K562 (cell line): Measurements from ENCODE around the gene TMEM92. TPM values are rescaled to one million over a fixed set of nuclear protein-coding genes. Genes with fewer than 3 reads are reported as not detected.

Experiments used
- ATAC-seq: fragments of 200-7000 bp; cut with Tn5 transposase; 3 replicates; pipeline ENCODE4 v1.9.1; 2020; ENCODE audit warnings: moderate library complexity
- BruUV-seq: library from RNA; stranded (reverse); fragments of 400-500 nt; replicated peaks from 2 replicates; lab custom pipeline; 2021; lab: Mats Ljungman, UMichigan
- CTCF ChIA-PET: fragments of 300-600 bp; formaldehyde crosslinking; extraction: SDS; loops from one replicate; lab custom pipeline; 2021; ENCODE audit warnings: low intra/inter-chr PET ratio; lab: Yijun Ruan, JAX
- POLR2A ChIA-PET: fragments of 300-600, 350-650 bp; sonication (Branson Sonifier 250); formaldehyde crosslinking; extraction: SDS; loops from one replicate; lab custom pipeline; 2021; ENCODE audit warnings: antibody characterized with exemption, inconsistent platforms; lab: Yijun Ruan, JAX
- DNase-seq, 4 experiments: peaks; one replicate each; pipeline versions ENCODE4 v3.0.0 to v3.0.0-alpha.2; 2011 to 2018; ENCODE audit warnings: low spot score in 3 of 4, mixed read lengths in 3 of 4; ENCODE audit errors: extremely low read depth in 1 of 4
- FAIRE-seq: peaks from 2 replicates; lab custom pipeline; 2011; peaks lifted over from hg19 to GRCh38; lab: Jason Lieb, UNC
- H2AFZ ChIP-seq: 2 replicates; pipeline ENCODE4 v1.6.0; 2011; ENCODE audit warnings: low read depth, low read length, control low read depth, inconsistent platforms
- H3K27ac ChIP-seq: fragments of 200-600 bp; 3 replicates; pipeline ENCODE4 v1.8.0; 2011; ENCODE audit warnings: low read depth, mild to moderate bottlenecking, control low read depth, inconsistent platforms, low read length, moderate library complexity, mixed read lengths; ENCODE audit errors: extremely low read depth
- H3K27me3 ChIP-seq, 2 experiments: fragments of 300-600 bp in 1 of 2; 2 replicates in 1 of 2; 3 replicates in 1 of 2; pipeline versions ENCODE4 v1.6.0 to v1.8.0; 2011; ENCODE audit warnings: inconsistent platforms in 2 of 2, low read length in 2 of 2, mild to moderate bottlenecking in 1 of 2, mixed read lengths in 1 of 2, moderate library complexity in 1 of 2; ENCODE audit not compliant: control insufficient read depth in 2 of 2, insufficient read depth in 2 of 2
- H3K36me3 ChIP-seq: fragments of 300-600 bp; 3 replicates; pipeline ENCODE4 v1.8.0; 2011; ENCODE audit warnings: mild to moderate bottlenecking, low read length, inconsistent platforms; ENCODE audit not compliant: control insufficient read depth, insufficient read depth
- H3K4me1 ChIP-seq, 2 experiments: fragments of 200-600 bp in 1 of 2; replicated peaks in 1 of 2; 2 replicates in 1 of 2; 3 replicates in 1 of 2; pipeline versions ENCODE4 v1.5.1 to v1.8.0; 2011; ENCODE audit warnings: inconsistent platforms in 2 of 2, low read length in 2 of 2, mild to moderate bottlenecking in 1 of 2, mixed read lengths in 1 of 2, moderate library complexity in 1 of 2; ENCODE audit not compliant: control insufficient read depth in 2 of 2, insufficient read depth in 2 of 2
- H3K4me2 ChIP-seq: 2 replicates; pipeline ENCODE4 v1.6.1; 2011; ENCODE audit warnings: low read length, control low read depth, inconsistent platforms, mixed read lengths; ENCODE audit not compliant: insufficient read depth
- H3K4me3 ChIP-seq: fragments of 200-600 bp; sonication (generic), shearing (Covaris generic); 2 replicates; pipeline ENCODE4 v1.5.1; 2016; ENCODE audit warnings: control low read depth, inconsistent platforms
- H3K79me2 ChIP-seq: fragments of 200-600 bp; 3 replicates; pipeline ENCODE4 v1.8.0; 2011; ENCODE audit warnings: low read length, inconsistent platforms; ENCODE audit not compliant: control insufficient read depth, insufficient read depth
- H3K9ac ChIP-seq, 2 experiments: 2 replicates each; pipeline versions ENCODE4 v1.6.0 to v1.6.1; 2011; ENCODE audit warnings: low read depth in 2 of 2, low read length in 2 of 2, control low read depth in 1 of 2, inconsistent platforms in 1 of 2, mild to moderate bottlenecking in 1 of 2, mixed read lengths in 1 of 2; ENCODE audit not compliant: insufficient read depth in 1 of 2
- H3K9me1 ChIP-seq: one replicate; pipeline ENCODE4 v1.6.0; 2011; ENCODE audit warnings: inconsistent platforms, mild to moderate bottlenecking, low read length, moderate library complexity; ENCODE audit not compliant: control insufficient read depth, insufficient read depth
- H3K9me3 ChIP-seq: replicated peaks from 2 replicates; pipeline ENCODE4 v1.5.1; 2011; ENCODE audit warnings: low read depth, low read length, inconsistent platforms; ENCODE audit not compliant: control insufficient read depth, insufficient read depth
- H4K20me1 ChIP-seq: replicated peaks from 2 replicates; pipeline ENCODE4 v1.6.1; 2011; ENCODE audit warnings: low read length, inconsistent platforms, mixed read lengths; ENCODE audit not compliant: control insufficient read depth, insufficient read depth
- BMI1 ChIP-seq: fragments of 150-350 bp; IDR thresholded peaks from 2 replicates; pipeline ENCODE4 v1.6.1; 2014; ENCODE audit warnings: low read length
- CEBPG ChIP-seq, 3 experiments: fragments of 200-800 bp in 1 of 3; sonication (Bioruptor generic) in 1 of 3; sonication (generic) in 1 of 3; formaldehyde crosslinking in 1 of 3; IDR thresholded peaks in 2 of 3; conservative IDR thresholded peaks in 1 of 3; 2 replicates each; pipeline versions ENCODE4 v1.6.1 to v1.8.0; 2016 to 2022; ENCODE audit warnings: missing compliant biosample characterization in 2 of 3, missing genetic modification characterization in 2 of 3, mild to moderate bottlenecking in 1 of 3, missing genetic modification reagents in 1 of 3
- CTBP1 ChIP-seq: fragments of 450-650 bp; IDR thresholded peaks from 2 replicates; pipeline ENCODE4 v1.6.1; 2016; ENCODE audit warnings: borderline replicate concordance
- KHSRP ChIP-seq: fragments of 450-650 bp; IDR thresholded peaks from 2 replicates; pipeline ENCODE4 v1.6.1; 2017
- ZFP36 ChIP-seq: fragments of 150-350 bp; IDR thresholded peaks from 2 replicates; pipeline ENCODE4 v1.6.1; 2018; ENCODE audit warnings: low read length, low read depth; ENCODE audit not compliant: partially characterized antibody
- ZNF766 ChIP-seq: fragments of 200-800 bp; sonication (Bioruptor generic); conservative IDR thresholded peaks from 2 replicates; pipeline ENCODE4 v1.6.1; 2016; ENCODE audit warnings: missing genetic modification characterization, missing compliant biosample characterization
- ZNF785 ChIP-seq: fragments of 250-450 bp; sonication (Bioruptor Pico); IDR thresholded peaks from 2 replicates; pipeline ENCODE4 v1.4.0; 2020; ENCODE audit warnings: mild to moderate bottlenecking
- WGBS: fragments of 100-300 bp; shearing (Covaris generic); methylation state at CpG from one replicate; pipeline ENCODE4 v1.1.6; 2016; ENCODE audit warnings: low coverage, mixed read lengths; ENCODE audit not compliant: insufficient coverage; ENCODE audit errors: missing lambda C conversion rate; 5-methylcytosine and 5-hydroxymethylcytosine counted together
- in situ Hi-C: fragments of 300-500 bp; cut with MboI; formaldehyde crosslinking; loops from 4 replicates; pipeline ENCODE4 v1.15.0; 2018; ENCODE audit warnings: inconsistent platforms, mixed read lengths
- intact Hi-C: fragments of 100-400 bp; cut with micrococcal nuclease; formaldehyde crosslinking; loops from 2 replicates; pipeline ENCODE4 v1.14.2; 2022
- polyA plus RNA-seq, 8 experiments: library from polyadenylated mRNA; depleted of rRNA in 4 of 8; stranded (reverse) in 5 of 8; unstranded in 3 of 8; fragments of >200 nt; fragmentation: Nextera tagmentation in 2 of 8; fragmentation: Illumina TruSeq in 1 of 8; extraction: Ambion mirVana in 2 of 8; extraction: Trizol in 1 of 8; gene quantifications; 2 replicates each; pipeline versions ENCODE4 v1.2.1 to v1.2.3, GENCODE V29; 2011 to 2014; ENCODE audit warnings: inconsistent platforms in 1 of 8, missing spikeins in 1 of 8
- total RNA-seq, 7 experiments: library from RNA; depleted of rRNA in 6 of 7; stranded (reverse); fragments of >200 nt in 6 of 7; fragmentation: Illumina TruSeq in 2 of 7; extraction: Trizol in 2 of 7; gene quantifications; 2 replicates each; pipeline versions ENCODE4 v1.2.1 to v1.2.3, GENCODE V29; 2011 to 2021; ENCODE audit warnings: low replicate concordance in 1 of 7
- TF ChIP-seq, protein P1 (sequence below): fragments of 250-450 bp; sonication (Bioruptor Pico); IDR thresholded peaks from 2 replicates; pipeline ENCODE4 v1.5.0; 2021; ENCODE audit warnings: mild to moderate bottlenecking, borderline replicate concordance
- TF ChIP-seq, protein P2 (sequence below): fragments of 250-450 bp; sonication (Bioruptor Pico); IDR thresholded peaks from 2 replicates; pipeline ENCODE4 v1.4.0; 2020; ENCODE audit warnings: mild to moderate bottlenecking, moderate library complexity

Gene TMEM92
- total and polyA plus RNA-seq, 9 of the 15 experiments (the other 6 are each of a cell fraction or from before 2014, with no cell fraction given), result 0.14 to 2.1 (median 0.40) TPM

GRCh38 chr17:50238601-50239280 is 35.5 kb upstream of the TMEM92 start:
- no peak overlapping the region for H3K27ac ChIP-seq
- H3K9me1 ChIP-seq, result no peaks in the 10 kb centered on the region
- POLR2A ChIA-PET, result interaction anchor here (0.7 to 1.4 kb wide), 3 partner anchors 13 to 40 kb away, joined by 3 read pairs; no protein-coding TSS in a partner anchor
- H3K9ac ChIP-seq, result no peak overlapping the region
- in situ Hi-C loops (no loop called here), intact Hi-C loops (no loop called here)
- CTCF ChIA-PET, result no interaction called here
- H3K36me3 ChIP-seq, result no peaks in the 10 kb centered on the region
- H3K4me3 ChIP-seq, result no peak overlapping the region
- no peaks in the 10 kb centered on the region for H3K79me2 ChIP-seq
- 1% methylated on average over 8 of the region's 9 CpGs for WGBS
- DNase-seq (no peak), ATAC-seq (no peak), FAIRE-seq (no peak)
- no peak overlapping the region for H3K4me2 ChIP-seq
- BruUV-seq, result no TSS peak
- H3K9me3 ChIP-seq, result no peaks in the 10 kb centered on the region; the same call in 1 of the 2 replicates
- TF ChIP-seq ZFP36, result no peak
- 0 out of 2 replicates have a peak, but pooled peaks have one; percentile 22 for TF ChIP-seq CEBPG (CRISPR knock-in tag; IDR thresholded peaks at IDR 0.05)
- peak in 1 of 2 experiments; percentile 36; a peak in 1 of 4 replicates for TF ChIP-seq CEBPG (tag; conservative IDR thresholded peaks at IDR 0.05 in 1 of 2, IDR thresholded peaks at IDR 0.05 in 1 of 2)
- TF ChIP-seq, protein P1, sequence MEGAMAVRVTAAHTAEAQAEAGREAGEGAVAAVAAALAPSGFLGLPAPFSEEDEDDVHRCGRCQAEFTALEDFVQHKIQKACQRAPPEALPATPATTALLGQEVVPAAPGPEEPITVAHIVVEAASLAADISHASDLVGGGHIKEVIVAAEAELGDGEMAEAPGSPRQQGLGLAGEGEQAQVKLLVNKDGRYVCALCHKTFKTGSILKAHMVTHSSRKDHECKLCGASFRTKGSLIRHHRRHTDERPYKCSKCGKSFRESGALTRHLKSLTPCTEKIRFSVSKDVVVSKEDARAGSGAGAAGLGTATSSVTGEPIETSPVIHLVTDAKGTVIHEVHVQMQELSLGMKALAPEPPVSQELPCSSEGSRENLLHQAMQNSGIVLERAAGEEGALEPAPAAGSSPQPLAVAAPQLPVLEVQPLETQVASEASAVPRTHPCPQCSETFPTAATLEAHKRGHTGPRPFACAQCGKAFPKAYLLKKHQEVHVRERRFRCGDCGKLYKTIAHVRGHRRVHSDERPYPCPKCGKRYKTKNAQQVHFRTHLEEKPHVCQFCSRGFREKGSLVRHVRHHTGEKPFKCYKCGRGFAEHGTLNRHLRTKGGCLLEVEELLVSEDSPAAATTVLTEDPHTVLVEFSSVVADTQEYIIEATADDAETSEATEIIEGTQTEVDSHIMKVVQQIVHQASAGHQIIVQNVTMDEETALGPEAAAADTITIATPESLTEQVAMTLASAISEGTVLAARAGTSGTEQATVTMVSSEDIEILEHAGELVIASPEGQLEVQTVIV (CRISPR knock-in tag), result no peak
- 0 out of 2 replicates have a peak, but pooled peaks have one; percentile 23 for TF ChIP-seq ZNF766 (CRISPR knock-in tag)
- TF ChIP-seq, protein P2, sequence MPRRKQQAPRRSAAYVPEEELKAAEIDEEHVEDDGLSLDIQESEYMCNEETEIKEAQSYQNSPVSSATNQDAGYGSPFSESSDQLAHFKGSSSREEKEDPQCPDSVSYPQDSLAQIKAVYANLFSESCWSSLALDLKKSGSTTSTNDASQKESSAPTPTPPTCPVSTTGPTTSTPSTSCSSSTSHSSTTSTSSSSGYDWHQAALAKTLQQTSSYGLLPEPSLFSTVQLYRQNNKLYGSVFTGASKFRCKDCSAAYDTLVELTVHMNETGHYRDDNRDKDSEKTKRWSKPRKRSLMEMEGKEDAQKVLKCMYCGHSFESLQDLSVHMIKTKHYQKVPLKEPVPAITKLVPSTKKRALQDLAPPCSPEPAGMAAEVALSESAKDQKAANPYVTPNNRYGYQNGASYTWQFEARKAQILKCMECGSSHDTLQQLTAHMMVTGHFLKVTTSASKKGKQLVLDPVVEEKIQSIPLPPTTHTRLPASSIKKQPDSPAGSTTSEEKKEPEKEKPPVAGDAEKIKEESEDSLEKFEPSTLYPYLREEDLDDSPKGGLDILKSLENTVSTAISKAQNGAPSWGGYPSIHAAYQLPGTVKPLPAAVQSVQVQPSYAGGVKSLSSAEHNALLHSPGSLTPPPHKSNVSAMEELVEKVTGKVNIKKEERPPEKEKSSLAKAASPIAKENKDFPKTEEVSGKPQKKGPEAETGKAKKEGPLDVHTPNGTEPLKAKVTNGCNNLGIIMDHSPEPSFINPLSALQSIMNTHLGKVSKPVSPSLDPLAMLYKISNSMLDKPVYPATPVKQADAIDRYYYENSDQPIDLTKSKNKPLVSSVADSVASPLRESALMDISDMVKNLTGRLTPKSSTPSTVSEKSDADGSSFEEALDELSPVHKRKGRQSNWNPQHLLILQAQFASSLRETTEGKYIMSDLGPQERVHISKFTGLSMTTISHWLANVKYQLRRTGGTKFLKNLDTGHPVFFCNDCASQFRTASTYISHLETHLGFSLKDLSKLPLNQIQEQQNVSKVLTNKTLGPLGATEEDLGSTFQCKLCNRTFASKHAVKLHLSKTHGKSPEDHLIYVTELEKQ, result no peak
- no peak for TF ChIP-seq KHSRP
- peak; percentile 15; the same call in 1 of the 2 replicates for TF ChIP-seq CTBP1
- TF ChIP-seq ZNF785 (CRISPR knock-in tag), result no peak
- TF ChIP-seq BMI1, result no peak
- no peaks in the 10 kb centered on the region; the same call in 1 of the 2 replicates for H4K20me1 ChIP-seq
- no peaks in the 10 kb centered on the region for H3K4me1 ChIP-seq
- H3K27me3 ChIP-seq, result peaks cover 2 to 3% of the 10 kb centered on the region in 2 experiments; a peak in 2 of 5 replicates
- no peak overlapping the region for H2AFZ ChIP-seq
